Astrocyte (in vitro differentiated cells and primary cell): Measurements from ENCODE around the gene ELP2.

ENCODE experiments used
- EZH2 ChIP-seq: IDR thresholded peaks from 2 replicates; pipeline ENCODE4 v1.6.1; 2012; ENCODE audit warnings: mild to moderate bottlenecking, low read length, inconsistent platforms; ENCODE audit not compliant: insufficient read depth
- TF ChIP-seq, protein P1 (sequence below): IDR thresholded peaks from 2 replicates; pipeline ENCODE4 v1.5.1; 2011; ENCODE audit warnings: low read depth, mild to moderate bottlenecking, inconsistent platforms, low read length, moderate library complexity; ENCODE audit not compliant: insufficient read depth

DNA sequence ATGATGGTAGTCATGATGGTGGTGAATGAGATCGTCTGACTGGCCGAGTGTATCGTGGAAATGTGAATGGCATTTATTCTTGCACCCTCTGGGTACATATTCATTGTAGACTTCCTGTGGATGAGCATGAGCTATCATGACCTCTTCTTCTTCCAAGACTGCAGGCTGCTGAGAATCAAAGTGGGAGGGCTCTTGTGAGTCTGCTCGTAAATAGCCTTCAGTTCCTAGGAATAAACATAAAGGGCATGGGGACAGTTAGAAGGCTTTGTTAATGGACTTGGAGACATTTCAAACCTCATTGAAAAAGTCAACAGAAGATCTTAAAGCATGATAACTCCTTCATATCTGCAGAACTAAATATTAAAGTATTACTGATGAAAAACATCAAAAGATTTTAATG, 15.4 kb upstream of the ELP2 start:
- TF ChIP-seq, protein P1, sequence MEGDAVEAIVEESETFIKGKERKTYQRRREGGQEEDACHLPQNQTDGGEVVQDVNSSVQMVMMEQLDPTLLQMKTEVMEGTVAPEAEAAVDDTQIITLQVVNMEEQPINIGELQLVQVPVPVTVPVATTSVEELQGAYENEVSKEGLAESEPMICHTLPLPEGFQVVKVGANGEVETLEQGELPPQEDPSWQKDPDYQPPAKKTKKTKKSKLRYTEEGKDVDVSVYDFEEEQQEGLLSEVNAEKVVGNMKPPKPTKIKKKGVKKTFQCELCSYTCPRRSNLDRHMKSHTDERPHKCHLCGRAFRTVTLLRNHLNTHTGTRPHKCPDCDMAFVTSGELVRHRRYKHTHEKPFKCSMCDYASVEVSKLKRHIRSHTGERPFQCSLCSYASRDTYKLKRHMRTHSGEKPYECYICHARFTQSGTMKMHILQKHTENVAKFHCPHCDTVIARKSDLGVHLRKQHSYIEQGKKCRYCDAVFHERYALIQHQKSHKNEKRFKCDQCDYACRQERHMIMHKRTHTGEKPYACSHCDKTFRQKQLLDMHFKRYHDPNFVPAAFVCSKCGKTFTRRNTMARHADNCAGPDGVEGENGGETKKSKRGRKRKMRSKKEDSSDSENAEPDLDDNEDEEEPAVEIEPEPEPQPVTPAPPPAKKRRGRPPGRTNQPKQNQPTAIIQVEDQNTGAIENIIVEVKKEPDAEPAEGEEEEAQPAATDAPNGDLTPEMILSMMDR = no peak
- no peak for TF ChIP-seq EZH2
